HepG2 (cell line): ENCODE data around the gene SOCS1. TPM values are rescaled to one million over a fixed set of nuclear protein-coding genes. Genes with fewer than 3 reads are reported as not detected.
A peak's percentile ranks its signal among the peaks of the same experiment; 100 is the strongest.

Source experiments
- CCAR2 ChIP-seq: fragments of 200-400 bp; formaldehyde crosslinking; optimal IDR thresholded peaks from 2 replicates; pipeline ENCODE3; 2018; ENCODE audit warnings: low read depth, mild to moderate bottlenecking, low read length, moderate library complexity
- CSRNP1 ChIP-seq: sonication (generic); formaldehyde crosslinking; IDR thresholded peaks from 2 replicates; pipeline ENCODE4 v1.8.1; 2023; ENCODE audit warnings: mild to moderate bottlenecking, missing genetic modification reagents
- KDM1A ChIP-seq: IDR thresholded peaks from 2 replicates; pipeline ENCODE4 v1.6.1; 2016; ENCODE audit warnings: missing compliant biosample characterization
- MTA1 ChIP-seq: sonication (generic); formaldehyde crosslinking; IDR thresholded peaks from 2 replicates; pipeline ENCODE4 v1.4.0; 2020; ENCODE audit warnings: missing genetic modification reagents, mild to moderate bottlenecking, borderline replicate concordance
- NR2F6 ChIP-seq, 2 experiments: IDR thresholded peaks; 2 replicates each; pipeline ENCODE4 v1.6.1; 2016; ENCODE audit warnings: antibody characterized with exemption in 1 of 2, mild to moderate bottlenecking in 1 of 2
- PHB2 ChIP-seq: fragments of 450-650 bp; IDR thresholded peaks from 2 replicates; pipeline ENCODE4 v1.6.1; 2018; ENCODE audit not compliant: partially characterized antibody
- POGZ ChIP-seq: sonication (generic); formaldehyde crosslinking; IDR thresholded peaks from 2 replicates; pipeline ENCODE4 v1.4.0; 2020; ENCODE audit warnings: mild to moderate bottlenecking, missing genetic modification reagents
- PRDM10 ChIP-seq: sonication (generic); formaldehyde crosslinking; IDR thresholded peaks from 2 replicates; pipeline ENCODE4 v1.4.0; 2020; ENCODE audit warnings: low read depth, missing genetic modification reagents
- RAD51 ChIP-seq: fragments of 450-650 bp; IDR thresholded peaks from 2 replicates; pipeline ENCODE4 v1.6.1; 2016; ENCODE audit warnings: borderline replicate concordance
- SMYD3 ChIP-seq: sonication (generic); formaldehyde crosslinking; IDR thresholded peaks from 2 replicates; pipeline ENCODE4 v1.8.1; 2023; ENCODE audit warnings: mild to moderate bottlenecking, missing genetic modification reagents
- SNRNP70 ChIP-seq: fragments of 200-400 bp; formaldehyde crosslinking; IDR thresholded peaks from 2 replicates; pipeline ENCODE4 v1.6.1; 2017; ENCODE audit warnings: mild to moderate bottlenecking, low read depth, low read length, moderate library complexity
- TBX3 ChIP-seq: fragments of 450-650 bp; IDR thresholded peaks from 2 replicates; pipeline ENCODE4 v1.6.1; 2017; ENCODE audit warnings: antibody characterized with exemption, mild to moderate bottlenecking, inconsistent platforms, borderline replicate concordance
- THAP8 ChIP-seq: sonication (generic); formaldehyde crosslinking; IDR thresholded peaks from 2 replicates; pipeline ENCODE4 v1.5.1; 2020; ENCODE audit warnings: missing genetic modification reagents, mild to moderate bottlenecking, borderline replicate concordance
- ZBTB14 ChIP-seq: sonication (generic); formaldehyde crosslinking; IDR thresholded peaks from 2 replicates; pipeline ENCODE4 v1.4.0; 2020; ENCODE audit warnings: missing genetic modification reagents
- ZFAT ChIP-seq: sonication (generic); formaldehyde crosslinking; conservative IDR thresholded peaks from 2 replicates; pipeline ENCODE4 v1.8.1; 2023; ENCODE audit warnings: missing genetic modification reagents, inconsistent platforms
- ZNF101 ChIP-seq: sonication (generic); formaldehyde crosslinking; IDR thresholded peaks from 2 replicates; pipeline ENCODE4 v1.4.0; 2020; ENCODE audit warnings: mild to moderate bottlenecking, low read depth, missing genetic modification reagents, borderline replicate concordance
- ZNF121 ChIP-seq: sonication (generic); formaldehyde crosslinking; IDR thresholded peaks from 2 replicates; pipeline ENCODE4 v1.5.0; 2020; ENCODE audit warnings: mild to moderate bottlenecking, missing genetic modification reagents
- ZNF468 ChIP-seq: sonication (generic); formaldehyde crosslinking; IDR thresholded peaks from 2 replicates; pipeline ENCODE4 v1.8.0; 2022; ENCODE audit warnings: mild to moderate bottlenecking, moderate library complexity, missing genetic modification reagents
- ZNF644 ChIP-seq: IDR thresholded peaks from 2 replicates; pipeline ENCODE4 v1.6.1; 2016; ENCODE audit warnings: low read depth
- ZNF850 ChIP-seq: sonication (generic); formaldehyde crosslinking; conservative IDR thresholded peaks from 2 replicates; pipeline ENCODE4 v1.9.0; 2021; ENCODE audit warnings: mild to moderate bottlenecking, missing genetic modification reagents
- ZNF878 ChIP-seq: sonication (generic); formaldehyde crosslinking; IDR thresholded peaks from 2 replicates; pipeline ENCODE4 v1.8.1; 2023; ENCODE audit warnings: mild to moderate bottlenecking, missing genetic modification reagents, moderate library complexity
- ZSCAN29 ChIP-seq: sonication (generic); formaldehyde crosslinking; conservative IDR thresholded peaks from 2 replicates; pipeline ENCODE4 v1.4.0; 2020; ENCODE audit warnings: mild to moderate bottlenecking, missing genetic modification reagents
- polyA plus RNA-seq, 8 experiments: library from polyadenylated mRNA; depleted of rRNA in 3 of 8; stranded (reverse) in 7 of 8; unstranded in 1 of 8; fragments of >200 nt; fragmentation: Illumina TruSeq in 4 of 8; extraction: Trizol in 4 of 8; gene quantifications; 2 replicates each; pipeline versions ENCODE4 v1.2.1 to v1.2.3, GENCODE V29; 2011 to 2016; ENCODE audit warnings: low read depth in 4 of 8, missing spikeins in 1 of 8, mixed read lengths in 1 of 8; ENCODE audit not compliant: insufficient read depth in 1 of 8
- total RNA-seq, 5 experiments: library from RNA; depleted of rRNA; stranded (reverse); fragments of >200 nt; fragmentation: Illumina TruSeq; extraction: Trizol; gene quantifications; 2 replicates each; pipeline ENCODE4 v1.2.3, GENCODE V29; 2016; ENCODE audit warnings: low read depth in 1 of 5

The SOCS1 gene
- total and polyA plus RNA-seq, 2 of the 13 experiments (the other 11 are each of a cell fraction or from before 2014, with no cell fraction given): 5.3 to 6.3 TPM

- TF ChIP-seq ZNF468 (CRISPR knock-in tag): 0 out of 2 replicates have a peak, but pooled peaks have one; percentile 11
- TF ChIP-seq CSRNP1 (CRISPR knock-in tag): 0 out of 2 replicates have a peak, but pooled peaks have one; percentile 74
- no peak for TF ChIP-seq TBX3
- no peak for TF ChIP-seq ZNF878 (CRISPR knock-in tag)
- TF ChIP-seq ZBTB14 (CRISPR knock-in tag): 0 out of 2 replicates have a peak, but pooled peaks have one; percentile 9
- TF ChIP-seq SMYD3 (CRISPR knock-in tag): 0 out of 2 replicates have a peak, but pooled peaks have one; percentile 7
- no peak for TF ChIP-seq RAD51
- no peak for TF ChIP-seq ZNF850 (CRISPR knock-in tag)
- 0 out of 2 replicates have a peak, but pooled peaks have one; percentile 35 for TF ChIP-seq POGZ (CRISPR knock-in tag)
- TF ChIP-seq ZFAT (CRISPR knock-in tag): no peak
- no peak for TF ChIP-seq CCAR2
- TF ChIP-seq PHB2: no peak
- no peak for TF ChIP-seq MTA1 (CRISPR knock-in tag)
- peak; percentile 99 for TF ChIP-seq ZNF121 (CRISPR knock-in tag)
- no peak for TF ChIP-seq ZNF644 (CRISPR knock-in tag)
- no peak for TF ChIP-seq NR2F6 (IDR thresholded peaks at IDR 0.05)
- peak; percentile 59 for TF ChIP-seq NR2F6 (CRISPR knock-in tag; IDR thresholded peaks at IDR 0.05)
- no peak for TF ChIP-seq THAP8 (CRISPR knock-in tag)
- no peak for TF ChIP-seq ZNF101 (CRISPR knock-in tag)
- TF ChIP-seq PRDM10: no peak
- no peak for TF ChIP-seq ZSCAN29
- 0 out of 2 replicates have a peak, but pooled peaks have one; percentile 48 for TF ChIP-seq KDM1A
- no peak for TF ChIP-seq SNRNP70
These were observed 42.3 kb upstream of the SOCS1 start (continued) for GRCh38 chr16:11298143-11298900.
